Urinary bladder (tissue), 4 donors: ENCODE results near the gene ADRM1. TPM values are rescaled to one million over a fixed set of nuclear protein-coding genes. Genes with fewer than 3 reads are reported as not detected.

ENCODE experiments used
- DNase-seq: peaks from one replicate; pipeline ENCODE4 v3.0.0-alpha.2; 2015; ENCODE audit errors: extremely low spot score
- H3K27ac ChIP-seq: one replicate; pipeline ENCODE4 v1.5.1; 2013; ENCODE audit warnings: low read depth, mild to moderate bottlenecking, moderate library complexity
- H3K36me3 ChIP-seq: one replicate; pipeline ENCODE4 v1.6.1; 2013; ENCODE audit warnings: mild to moderate bottlenecking, moderate library complexity; ENCODE audit not compliant: insufficient read depth
- H3K4me1 ChIP-seq: one replicate; pipeline ENCODE4 v1.6.1; 2013; ENCODE audit warnings: mild to moderate bottlenecking, moderate library complexity; ENCODE audit not compliant: insufficient read depth
- H3K4me3 ChIP-seq: one replicate; pipeline ENCODE4 v1.5.1; 2013; ENCODE audit warnings: low read depth, low read length
- WGBS: extraction: QIAGEN DNeasy Blood & Tissue Kit; methylation state at CpG from one replicate; pipeline ENCODE4 v1.1.7; 2013; 5-methylcytosine and 5-hydroxymethylcytosine counted together
- polyA plus RNA-seq: library from polyadenylated mRNA; stranded (reverse); fragments of 200-250 nt; gene quantifications from one replicate; pipeline ENCODE4 v1.2.3, GENCODE V29; 2013
- total RNA-seq: library from RNA; depleted of rRNA; stranded (reverse); fragments of >200 nt; gene quantifications from one replicate; pipeline ENCODE4 v1.2.3, GENCODE V29; 2014
- donor health status: healthy with polysubstance abuse.
- donor health status: healthy.

The ADRM1 gene
- total and polyA plus RNA-seq, 2 donors = 27.5 to 115 TPM

DNA sequence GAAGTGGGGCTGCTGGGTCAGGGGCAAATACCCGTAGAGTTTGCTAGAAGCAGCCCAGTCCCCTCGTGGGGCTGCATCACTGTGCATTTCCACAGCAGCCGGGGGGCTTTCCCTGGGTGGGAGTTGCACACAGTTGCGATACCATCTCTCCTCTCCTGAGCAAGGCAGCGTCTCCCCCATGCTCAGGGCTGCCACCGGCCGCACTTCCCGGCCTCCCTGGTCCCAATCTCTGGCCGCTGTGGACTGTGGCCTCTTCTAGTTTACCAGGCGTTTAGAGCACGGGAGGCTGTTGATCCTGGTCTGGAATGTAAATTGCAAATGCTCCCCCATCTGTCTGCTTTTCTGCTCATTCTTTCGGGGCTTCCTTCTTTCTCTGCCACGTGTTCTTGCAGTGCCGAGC is 33.4 kb upstream of the ADRM1 start:
- no peak overlapping the region for H3K27ac ChIP-seq
- WGBS = 83% methylated on average over 14 of the region's 14 CpGs
- DNase-seq = no peak
- peaks cover 2% of the 10 kb centered on the region for H3K36me3 ChIP-seq
- H3K4me1 ChIP-seq = no peaks in the 10 kb centered on the region
- no peak overlapping the region for H3K4me3 ChIP-seq

DNA sequence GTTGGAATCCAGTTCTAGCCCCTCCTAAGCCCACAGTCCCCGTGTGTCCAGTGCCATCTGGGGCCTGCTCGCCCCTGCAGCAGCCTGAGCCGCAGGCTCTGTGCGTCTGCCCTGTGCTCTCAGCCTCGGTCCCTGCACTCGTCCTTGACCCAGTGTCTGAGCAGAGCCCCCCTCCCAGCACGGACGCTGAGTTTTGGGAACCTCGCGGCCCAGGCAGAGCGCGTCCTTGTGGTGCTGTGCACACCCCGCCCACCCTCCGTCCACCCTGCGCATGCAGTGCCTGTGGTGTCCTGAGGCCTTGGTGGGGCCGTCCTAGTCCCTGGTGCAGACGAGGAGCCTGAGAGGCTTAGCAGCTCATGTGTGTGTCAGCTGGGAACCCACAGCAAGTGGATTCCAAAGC is 32.9 kb upstream of the ADRM1 start:
- 85% methylated on average over 17 of the region's 17 CpGs for WGBS
- DNase-seq = no peak
- Histone ChIP-seq H3K27ac (no peak overlapping the region), H3K4me1 (no peaks in the 10 kb centered on the region), H3K4me3 (no peak overlapping the region), H3K36me3 (peaks cover 2% of the 10 kb centered on the region)

DNA sequence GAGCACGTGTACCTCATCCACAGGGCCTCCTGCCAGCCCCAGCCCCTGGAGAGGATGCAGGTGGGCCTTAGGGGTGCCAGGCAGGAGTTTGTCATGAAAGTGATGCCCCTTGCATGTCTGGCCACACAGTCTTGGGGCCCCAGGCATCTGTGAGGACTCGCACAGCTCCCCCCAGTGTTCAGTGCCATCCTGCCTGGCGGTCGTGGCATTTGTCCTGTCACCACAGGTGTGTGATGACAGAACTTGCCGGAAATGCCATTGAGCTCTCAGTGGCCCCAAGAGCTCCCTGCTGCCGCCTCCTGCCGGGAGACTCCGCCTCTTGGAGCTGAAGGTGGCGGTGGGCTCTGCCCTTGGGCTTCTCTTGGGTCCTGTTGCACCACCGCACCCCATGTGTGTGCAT is 30.6 kb upstream of the ADRM1 start:
- 86% methylated on average over 10 of the region's 10 CpGs for WGBS
- Histone ChIP-seq H3K27ac (no peak overlapping the region), H3K36me3 (peaks cover 2% of the 10 kb centered on the region), H3K4me3 (no peak overlapping the region), H3K4me1 (no peaks in the 10 kb centered on the region)
- DNase-seq = no peak

DNA sequence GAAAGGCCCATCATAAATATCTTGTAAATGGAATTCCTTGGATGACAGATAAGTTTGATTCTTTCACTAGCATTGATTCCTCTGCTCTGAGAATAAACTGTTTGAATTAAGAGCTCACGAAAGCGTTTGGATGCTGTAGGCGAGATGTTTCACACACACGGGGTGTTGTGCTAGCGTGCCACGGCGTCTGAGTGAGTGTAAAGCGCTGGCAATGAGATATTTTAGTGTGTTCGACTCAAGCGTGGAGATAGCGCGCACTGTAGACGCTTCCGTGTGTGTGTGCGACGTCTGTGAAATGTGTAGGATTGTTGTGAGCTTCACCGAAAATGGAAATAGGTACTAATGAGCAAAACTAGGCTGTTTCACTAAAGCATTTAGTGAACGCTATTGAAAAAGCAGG is 29.4 kb upstream of the ADRM1 start:
- Histone ChIP-seq H3K4me3 (no peak overlapping the region), H3K27ac (no peak overlapping the region), H3K4me1 (no peaks in the 10 kb centered on the region), H3K36me3 (peaks cover 2% of the 10 kb centered on the region)
- WGBS = 94% methylated on average over 18 of the region's 18 CpGs
- DNase-seq = no peak

DNA sequence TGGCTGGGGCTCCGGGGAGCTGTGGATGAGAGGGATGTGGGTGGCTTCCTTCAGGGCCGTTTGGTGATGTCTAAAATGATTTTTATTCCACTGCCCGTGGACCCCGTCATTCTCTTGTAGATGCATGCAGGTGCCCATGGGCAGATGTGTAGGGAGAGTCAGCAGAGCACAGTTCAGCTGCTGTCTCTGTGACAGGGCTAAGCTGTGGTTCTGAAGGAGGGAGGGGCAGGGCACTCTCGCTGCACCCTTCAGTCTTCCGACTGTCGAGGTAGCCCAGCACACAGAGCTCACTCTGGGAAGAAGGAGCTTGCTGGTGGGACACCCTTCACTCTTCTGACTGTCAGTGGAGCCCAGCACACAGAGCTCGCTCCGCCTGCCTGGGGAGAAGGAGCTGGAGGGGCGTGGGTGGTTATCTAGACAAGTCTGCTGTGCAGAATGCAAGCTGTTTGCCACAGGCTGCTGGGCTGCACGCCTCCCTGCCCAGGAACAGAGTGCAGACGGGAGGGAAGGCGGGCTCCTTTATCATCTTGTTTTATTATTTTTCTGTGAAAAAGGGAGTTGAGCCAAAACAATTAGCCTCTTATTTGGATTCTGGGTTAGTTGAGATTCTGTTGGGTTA is 28.4 kb upstream of the ADRM1 start:
- H3K27ac ChIP-seq = no peak overlapping the region
- WGBS = 82% methylated on average over 13 of the region's 13 CpGs

DNA sequence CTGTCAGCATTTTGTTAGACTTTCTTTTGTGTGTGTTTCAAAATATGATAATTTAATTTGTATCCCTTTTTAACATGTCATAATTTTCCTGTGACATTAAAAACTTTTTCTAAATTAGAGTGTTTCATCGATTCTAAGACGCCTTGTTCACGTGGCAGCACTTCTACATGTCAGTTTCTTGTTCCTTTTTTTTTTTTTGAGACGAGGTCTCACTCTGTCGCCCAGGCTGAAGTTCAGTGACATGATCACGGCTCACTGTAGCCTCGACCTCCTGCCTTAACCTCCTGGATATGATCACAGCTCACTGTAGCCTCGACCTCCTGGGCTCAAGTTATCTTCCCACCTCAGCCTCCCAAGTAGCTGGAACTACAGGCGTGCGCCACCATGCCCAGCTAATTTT is 27.6 kb upstream of the ADRM1 start:
- H3K4me3 ChIP-seq = no peak overlapping the region
- 91% methylated on average over 10 of the region's 10 CpGs for WGBS
- DNase-seq = no peak
- H3K27ac ChIP-seq = no peak overlapping the region
- no peaks in the 10 kb centered on the region for H3K36me3 ChIP-seq
- H3K4me1 ChIP-seq = no peaks in the 10 kb centered on the region

More for the DNA sequence above, 28.4 kb upstream of the ADRM1 start:
- Histone ChIP-seq H3K36me3 (no peaks in the 10 kb centered on the region), H3K4me3 (no peak overlapping the region), H3K4me1 (no peaks in the 10 kb centered on the region)
- no peak for DNase-seq

DNA sequence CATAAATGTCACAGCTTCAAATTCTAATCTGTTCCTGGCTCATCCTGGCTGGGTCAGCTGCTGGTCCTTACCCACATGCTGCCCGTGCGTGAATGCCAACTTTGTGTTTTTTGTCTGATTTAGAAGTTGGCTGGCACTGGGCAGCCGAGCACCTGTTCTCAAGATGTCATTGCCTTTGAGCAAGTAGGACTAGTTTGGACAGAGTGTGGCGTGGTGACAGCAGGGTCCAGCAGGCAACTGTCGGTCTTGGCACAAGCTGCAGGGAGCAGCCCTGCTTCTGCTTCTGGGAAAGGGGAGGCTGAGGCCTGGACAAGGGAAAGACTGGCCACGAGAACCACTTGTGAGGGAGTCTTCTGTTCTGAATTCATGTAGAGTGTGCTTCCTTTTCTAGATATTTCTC is 26.4 kb upstream of the ADRM1 start:
- WGBS = 82% methylated on average over 6 of the region's 6 CpGs
- H3K36me3 ChIP-seq = no peaks in the 10 kb centered on the region
- no peak overlapping the region for H3K4me3 ChIP-seq
- no peaks in the 10 kb centered on the region for H3K4me1 ChIP-seq
- H3K27ac ChIP-seq = no peak overlapping the region
- no peak for DNase-seq

DNA sequence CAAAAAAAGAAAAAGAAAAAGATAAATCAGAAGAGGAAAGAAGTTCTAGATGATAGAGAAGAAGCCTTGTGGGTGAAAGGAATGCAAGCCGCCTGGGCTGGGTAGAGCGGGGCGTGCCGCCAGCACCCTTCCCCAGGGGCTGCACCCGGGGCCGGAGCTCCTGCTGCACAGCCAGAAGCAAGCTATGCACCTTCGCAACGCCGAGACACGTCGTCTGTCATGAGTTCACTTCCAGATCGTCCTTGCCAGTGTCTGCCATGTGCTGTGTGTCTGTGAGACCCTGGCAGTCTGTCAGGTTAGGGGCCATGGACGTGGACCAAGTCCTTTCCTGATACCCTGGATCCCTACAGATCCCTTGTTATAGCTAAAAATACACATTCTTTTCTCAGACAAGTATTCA is 25.5 kb upstream of the ADRM1 start:
- 76% methylated on average over 13 of the region's 13 CpGs for WGBS
- Histone ChIP-seq H3K27ac (no peak overlapping the region), H3K4me3 (no peak overlapping the region), H3K4me1 (no peaks in the 10 kb centered on the region), H3K36me3 (no peaks in the 10 kb centered on the region)
- DNase-seq = no peak

DNA sequence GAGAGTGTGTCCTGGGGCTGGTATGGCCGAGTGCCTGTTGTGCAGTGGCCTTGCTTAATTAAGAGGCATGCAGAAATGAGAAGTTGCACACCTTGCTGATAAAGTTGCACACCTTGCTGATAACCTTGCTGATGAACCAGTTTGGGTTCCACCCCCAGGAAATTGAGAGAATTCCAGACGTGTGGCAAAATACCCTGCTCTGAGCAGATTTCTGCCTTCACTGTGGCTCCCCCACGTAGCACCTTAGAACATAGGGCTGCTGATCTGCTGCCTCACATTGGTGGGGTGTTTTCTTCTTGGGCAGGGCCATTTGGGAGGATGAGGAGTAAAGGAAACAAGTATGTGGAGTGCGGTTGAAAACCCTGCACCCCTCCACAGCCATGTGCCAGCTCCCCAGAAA is 22.5 kb upstream of the ADRM1 start:
- DNase-seq = no peak
- Histone ChIP-seq H3K27ac (no peak overlapping the region), H3K4me3 (no peak overlapping the region), H3K4me1 (no peaks in the 10 kb centered on the region), H3K36me3 (peaks cover 2% of the 10 kb centered on the region)
- 79% methylated on average over 4 of the region's 4 CpGs for WGBS

DNA sequence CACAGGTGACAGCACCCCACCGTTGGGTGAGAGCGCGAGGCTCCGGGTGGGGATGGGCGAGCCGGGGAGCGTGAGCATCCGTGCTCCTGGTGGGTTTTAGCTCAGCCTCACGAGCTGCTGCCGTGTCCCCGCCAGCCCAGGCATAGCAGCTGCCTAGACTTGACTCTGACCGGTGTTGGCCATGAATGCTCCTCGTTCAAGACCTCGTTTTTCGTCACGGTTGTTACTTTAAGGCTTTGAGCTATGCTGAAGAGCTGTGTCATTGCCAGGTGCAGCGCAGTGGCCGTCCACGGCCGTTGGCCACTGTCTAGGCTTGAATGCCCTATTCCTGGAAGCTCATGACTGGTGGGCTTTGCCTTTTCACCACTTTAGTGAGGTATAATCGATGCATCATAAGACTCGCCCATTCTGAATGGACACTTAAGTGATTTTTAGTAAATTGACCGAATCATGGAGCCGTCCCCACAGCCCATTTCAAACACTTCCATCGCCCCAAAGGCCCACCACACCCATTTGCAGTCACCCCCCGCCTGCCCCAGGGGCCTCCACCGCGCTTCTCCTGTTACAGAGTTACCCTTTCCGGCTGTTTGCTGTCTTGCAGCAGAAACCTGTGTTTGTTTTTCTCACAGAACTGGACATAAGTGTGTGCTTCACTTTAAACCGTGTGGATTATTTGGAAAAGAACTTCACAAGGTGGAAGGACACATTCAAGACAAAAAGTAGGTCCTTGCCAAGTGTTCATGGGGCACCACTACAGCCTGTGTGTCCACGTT is 21.4 kb upstream of the ADRM1 start:
- Histone ChIP-seq H3K36me3 (peaks cover 4% of the 10 kb centered on the region), H3K27ac (no peak overlapping the region), H3K4me1 (no peaks in the 10 kb centered on the region), H3K4me3 (no peak overlapping the region)
- WGBS = 96% methylated on average over 31 of the region's 31 CpGs
- no peak for DNase-seq

DNA sequence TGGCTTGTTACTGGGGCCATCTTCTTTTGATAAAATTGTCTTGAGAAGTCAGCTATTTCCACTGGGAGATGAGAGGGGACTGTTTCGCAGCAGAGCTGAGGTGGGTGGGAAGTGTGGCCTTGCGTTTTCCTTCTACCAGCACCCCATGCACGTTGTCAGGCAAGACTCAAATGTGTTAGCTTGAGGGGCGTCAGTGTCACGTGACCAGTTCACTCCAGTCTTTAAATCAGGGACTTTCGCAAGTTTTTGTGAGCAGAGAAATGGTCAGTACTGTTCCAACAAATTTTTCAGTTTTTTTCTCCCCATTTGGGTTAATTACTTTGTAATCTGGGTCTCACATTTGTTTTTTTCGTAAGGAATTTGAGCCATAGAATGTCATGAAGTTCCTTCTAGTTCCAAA is 20.7 kb upstream of the ADRM1 start:
- Histone ChIP-seq H3K4me3 (no peak overlapping the region), H3K36me3 (peaks cover 4% of the 10 kb centered on the region), H3K4me1 (no peaks in the 10 kb centered on the region), H3K27ac (no peak overlapping the region)
- 95% methylated on average over 7 of the region's 7 CpGs for whole genome bisulfite sequencing
- DNase-seq = no peak

DNA sequence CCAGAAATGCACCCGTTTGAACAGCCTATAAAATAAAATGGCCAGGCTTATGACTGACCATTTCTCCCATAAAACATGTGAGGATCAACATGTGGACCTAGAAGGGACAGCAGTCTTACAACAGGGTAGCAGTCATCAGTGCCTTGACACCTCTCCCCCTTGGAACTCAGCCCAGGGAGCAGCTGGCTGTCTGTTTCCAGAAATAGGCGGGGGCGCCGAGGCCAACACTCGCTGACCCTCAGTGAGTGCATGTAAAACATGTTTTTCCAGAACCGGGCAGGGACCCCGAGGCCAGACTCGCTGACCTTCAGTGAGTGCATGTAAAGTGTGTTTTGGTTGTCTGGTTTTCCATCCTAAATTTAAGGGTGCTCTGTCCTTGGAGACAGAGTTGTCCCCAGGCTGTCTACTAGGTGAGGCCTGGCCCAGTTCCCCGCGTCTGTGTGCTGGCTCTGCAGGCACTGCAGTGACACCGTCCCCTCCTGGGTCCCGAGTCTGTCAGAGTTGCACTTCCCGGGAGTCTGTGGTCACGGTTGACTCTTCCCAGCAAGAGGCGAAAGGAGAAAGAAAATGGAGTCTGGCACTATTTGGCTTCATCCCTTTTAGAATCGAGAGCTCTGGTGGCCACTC is 19.8 kb upstream of the ADRM1 start:
- H3K4me1 ChIP-seq = no peaks in the 10 kb centered on the region
- peaks cover 4% of the 10 kb centered on the region for H3K36me3 ChIP-seq
- no peak for DNase-seq
- no peak overlapping the region for H3K27ac ChIP-seq
- 76% methylated on average over 16 of the region's 16 CpGs for WGBS
- H3K4me3 ChIP-seq = no peak overlapping the region

DNA sequence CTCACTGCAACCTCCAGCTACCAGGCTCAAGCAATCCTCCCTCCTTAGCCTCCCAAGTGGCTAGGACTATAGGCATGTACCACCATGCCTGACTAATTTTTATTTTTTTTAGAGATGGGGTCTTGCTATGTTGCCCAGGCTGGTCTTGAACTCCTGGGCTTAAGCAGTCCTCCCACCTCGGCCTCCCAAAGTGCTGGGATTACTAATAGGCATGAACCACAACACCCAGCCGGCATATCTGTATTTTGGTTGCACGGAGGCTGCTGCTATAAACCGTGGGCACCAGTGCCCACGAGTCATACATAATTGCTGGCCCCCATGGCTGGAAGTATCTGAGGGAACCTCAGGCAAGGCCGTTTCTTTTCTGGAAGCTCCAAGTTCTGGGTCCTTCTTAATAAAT is 18.3 kb upstream of the ADRM1 start:
- Histone ChIP-seq H3K4me3 (no peak overlapping the region), H3K4me1 (no peaks in the 10 kb centered on the region), H3K36me3 (peaks cover 4% of the 10 kb centered on the region), H3K27ac (no peak overlapping the region)
- no peak for DNase-seq
- WGBS = 91% methylated on average over 6 of the region's 6 CpGs

DNA sequence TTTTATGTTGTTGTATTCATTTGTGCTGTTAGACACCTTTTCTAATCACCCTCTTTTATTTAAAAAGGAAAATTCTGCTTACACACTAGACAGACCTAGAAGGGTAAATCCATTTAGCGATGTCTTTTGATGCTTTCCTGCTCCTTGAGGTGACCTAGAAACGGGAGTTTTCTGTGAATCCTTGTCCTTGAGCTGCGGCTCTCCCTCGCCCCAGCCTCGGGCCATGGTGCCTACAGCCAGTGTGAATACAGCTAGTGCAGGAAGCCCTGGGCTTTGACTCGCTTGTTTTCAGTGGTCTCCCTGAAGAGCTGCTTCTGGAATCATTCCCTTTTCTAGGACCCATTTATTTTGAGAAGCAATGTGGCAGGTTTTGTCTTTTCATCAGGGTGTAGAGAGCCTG is 17.6 kb upstream of the ADRM1 start:
- Histone ChIP-seq H3K4me3 (no peak overlapping the region), H3K4me1 (no peaks in the 10 kb centered on the region), H3K36me3 (peaks cover 4% of the 10 kb centered on the region), H3K27ac (no peak overlapping the region)
- DNase-seq = no peak
- 80% methylated on average over 6 of the region's 6 CpGs for WGBS
